KMS-11 (cell line): Measurements from ENCODE around the gene GDNF.

Experiments used
- H2AFZ ChIP-seq: fragments of 200-600 bp; sonication (generic); 2 replicates; pipeline ENCODE4 v1.6.1; 2016; ENCODE audit warnings: antibody characterized with exemption, mixed run types, low read depth
- H3K27ac ChIP-seq: fragments of 200-600 bp; sonication (generic); 2 replicates; pipeline ENCODE4 v1.6.1; 2016; ENCODE audit warnings: mild to moderate bottlenecking, mixed run types
- H3K27me3 ChIP-seq: fragments of 200-600 bp; sonication (generic); 2 replicates; pipeline ENCODE4 v1.6.1; 2017; ENCODE audit warnings: mild to moderate bottlenecking, low read depth, mixed run types, moderate library complexity; ENCODE audit not compliant: insufficient read depth
- H3K36me3 ChIP-seq: fragments of 200-600 bp; sonication (generic); 2 replicates; pipeline ENCODE4 v1.6.1; 2017; ENCODE audit warnings: mild to moderate bottlenecking, mixed run types; ENCODE audit not compliant: insufficient read depth
- H3K4me1 ChIP-seq: fragments of 200-600 bp; sonication (generic); 2 replicates; pipeline ENCODE4 v1.6.1; 2016; ENCODE audit warnings: mild to moderate bottlenecking, low read depth, mixed run types; ENCODE audit not compliant: poor library complexity, severe bottlenecking
- H3K4me2 ChIP-seq: fragments of 200-600 bp; sonication (generic); 2 replicates; pipeline ENCODE4 v1.7.0; 2016; ENCODE audit warnings: mild to moderate bottlenecking, mixed run types
- H3K4me3 ChIP-seq: fragments of 200-600 bp; sonication (generic); IDR thresholded peaks from 2 replicates; pipeline ENCODE4 v1.6.1; 2017; ENCODE audit warnings: low read depth, low read length, mixed read lengths; ENCODE audit not compliant: insufficient read depth
- H3K79me2 ChIP-seq: fragments of 200-600 bp; sonication (generic); 2 replicates; pipeline ENCODE4 v1.6.1; 2016; ENCODE audit warnings: low read depth, mixed run types; ENCODE audit not compliant: insufficient read depth
- H3K9ac ChIP-seq: fragments of 200-600 bp; sonication (generic); 2 replicates; pipeline ENCODE4 v1.6.1; 2016; ENCODE audit warnings: mild to moderate bottlenecking, mixed run types
- H4K20me1 ChIP-seq: fragments of 200-600 bp; sonication (generic); 2 replicates; pipeline ENCODE4 v1.6.1; 2016; ENCODE audit warnings: mild to moderate bottlenecking, mixed run types; ENCODE audit not compliant: insufficient read depth
- TF ChIP-seq, protein P1 (sequence below): fragments of 200-600 bp; sonication (generic); conservative IDR thresholded peaks from 2 replicates; pipeline ENCODE4 v1.6.1; 2017; ENCODE audit warnings: low read depth, mild to moderate bottlenecking, antibody characterized with exemption, low read length, moderate library complexity, mixed read lengths

GDNF gene

DNA sequence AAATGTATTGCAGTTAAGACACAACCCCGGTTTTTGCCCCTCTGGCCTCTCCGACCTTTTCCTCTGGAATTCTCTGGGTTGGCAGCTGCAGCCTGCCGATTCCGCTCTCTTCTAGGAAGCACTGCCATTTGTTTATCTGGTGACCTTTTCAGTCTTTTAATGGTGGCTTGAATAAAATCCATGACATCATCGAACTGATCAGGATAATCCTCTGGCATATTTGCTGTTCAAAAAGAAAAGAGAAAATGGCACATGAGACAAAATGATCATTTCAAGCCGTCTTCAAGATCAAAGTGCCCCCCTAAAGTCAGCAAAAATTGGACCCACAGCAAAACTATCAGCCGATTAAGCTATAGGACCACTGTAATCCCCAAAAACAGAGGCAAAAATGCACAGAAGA, 23.9 kb downstream of the GDNF start:
- Histone ChIP-seq H3K79me2 (no peaks in the 10 kb centered on the region), H4K20me1 (no peaks in the 10 kb centered on the region), H3K4me2 (no peak overlapping the region)

GRCh38 chr5:37814699-37815098, 25.1 kb downstream of the GDNF start:
- H2AFZ ChIP-seq: no peak overlapping the region

More for the DNA sequence above, 23.9 kb downstream of the GDNF start:
- Histone ChIP-seq H3K36me3 (no peaks in the 10 kb centered on the region; the same call in 1 of the 2 replicates), H3K4me3 (no peak overlapping the region), H3K4me1 (peaks cover 11% of the 10 kb centered on the region), H3K27me3 (no peaks in the 10 kb centered on the region), H3K27ac (no peak overlapping the region), H2AFZ (no peak overlapping the region), H3K9ac (no peak overlapping the region)
- TF ChIP-seq, protein P1, sequence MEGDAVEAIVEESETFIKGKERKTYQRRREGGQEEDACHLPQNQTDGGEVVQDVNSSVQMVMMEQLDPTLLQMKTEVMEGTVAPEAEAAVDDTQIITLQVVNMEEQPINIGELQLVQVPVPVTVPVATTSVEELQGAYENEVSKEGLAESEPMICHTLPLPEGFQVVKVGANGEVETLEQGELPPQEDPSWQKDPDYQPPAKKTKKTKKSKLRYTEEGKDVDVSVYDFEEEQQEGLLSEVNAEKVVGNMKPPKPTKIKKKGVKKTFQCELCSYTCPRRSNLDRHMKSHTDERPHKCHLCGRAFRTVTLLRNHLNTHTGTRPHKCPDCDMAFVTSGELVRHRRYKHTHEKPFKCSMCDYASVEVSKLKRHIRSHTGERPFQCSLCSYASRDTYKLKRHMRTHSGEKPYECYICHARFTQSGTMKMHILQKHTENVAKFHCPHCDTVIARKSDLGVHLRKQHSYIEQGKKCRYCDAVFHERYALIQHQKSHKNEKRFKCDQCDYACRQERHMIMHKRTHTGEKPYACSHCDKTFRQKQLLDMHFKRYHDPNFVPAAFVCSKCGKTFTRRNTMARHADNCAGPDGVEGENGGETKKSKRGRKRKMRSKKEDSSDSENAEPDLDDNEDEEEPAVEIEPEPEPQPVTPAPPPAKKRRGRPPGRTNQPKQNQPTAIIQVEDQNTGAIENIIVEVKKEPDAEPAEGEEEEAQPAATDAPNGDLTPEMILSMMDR: no peak

GRCh38 chr5:37812365-37812764, 27.5 kb downstream of the GDNF start:
- no peaks in the 10 kb centered on the region for H3K36me3 ChIP-seq
- no peak overlapping the region for H3K4me2 ChIP-seq
- H3K4me3 ChIP-seq: no peak overlapping the region
- H3K27me3 ChIP-seq: no peaks in the 10 kb centered on the region
- no peaks in the 10 kb centered on the region for H3K79me2 ChIP-seq
- H3K27ac ChIP-seq: no peak overlapping the region
- no peak overlapping the region for H2AFZ ChIP-seq
- H3K9ac ChIP-seq: no peak overlapping the region
- TF ChIP-seq, protein P1: no peak
- H4K20me1 ChIP-seq: no peaks in the 10 kb centered on the region
- H3K4me1 ChIP-seq: peaks cover 19% of the 10 kb centered on the region

More at GRCh38 chr5:37814699-37815098, 25.1 kb downstream of the GDNF start:
- no peak overlapping the region for H3K4me2 ChIP-seq
- no peak overlapping the region for H3K4me3 ChIP-seq
- H3K9ac ChIP-seq: no peak overlapping the region
- no peaks in the 10 kb centered on the region for H3K27me3 ChIP-seq
- H3K79me2 ChIP-seq: no peaks in the 10 kb centered on the region
- no peaks in the 10 kb centered on the region for H4K20me1 ChIP-seq
- H3K27ac ChIP-seq: no peak overlapping the region
- no peaks in the 10 kb centered on the region for H3K36me3 ChIP-seq
- TF ChIP-seq, protein P1: no peak
- H3K4me1 ChIP-seq: peaks cover 19% of the 10 kb centered on the region

- H3K36me3 ChIP-seq: no peaks in the 10 kb centered on the region
- H4K20me1 ChIP-seq: no peaks in the 10 kb centered on the region
- H3K79me2 ChIP-seq: no peaks in the 10 kb centered on the region
- H3K27me3 ChIP-seq: no peaks in the 10 kb centered on the region
- peaks cover 19% of the 10 kb centered on the region for H3K4me1 ChIP-seq
- H2AFZ ChIP-seq: no peak overlapping the region
- H3K4me3 ChIP-seq: no peak overlapping the region
- H3K27ac ChIP-seq: no peak overlapping the region
- TF ChIP-seq, protein P1: no peak
- H3K9ac ChIP-seq: no peak overlapping the region
- H3K4me2 ChIP-seq: peak overlapping the region; percentile 26; the same call in 1 of the 2 replicates
Observed at GRCh38 chr5:37811866-37812265, 28.0 kb downstream of the GDNF start.
